ENCODE results near the gene CHI3L2. TPM values are rescaled to one million over a fixed set of nuclear protein-coding genes. Genes with fewer than 3 reads are reported as not detected.

Gene CHI3L2
- total RNA-seq, 1 experiment from 2014 or later = 0.61 TPM

- TF ChIP-seq STAT6 (CRISPR knock-in tag; conservative IDR thresholded peaks at IDR 0.05; ENCODE audit: low read depth) = no peak
- TF ChIP-seq ZNF416 (CRISPR knock-in tag; IDR thresholded peaks at IDR 0.05) = no peak
- no peak for TF ChIP-seq ATF1 (CRISPR knock-in tag; IDR thresholded peaks at IDR 0.05)
- TF ChIP-seq FOXP4 (CRISPR knock-in tag; IDR thresholded peaks at IDR 0.05) = no peak
- TF ChIP-seq ZNF425 (CRISPR knock-in tag; conservative IDR thresholded peaks at IDR 0.05) = no peak
- no peak for TF ChIP-seq FOXK1 (CRISPR knock-in tag; IDR thresholded peaks at IDR 0.05)
- no peak for TF ChIP-seq USF2 (CRISPR knock-in tag; IDR thresholded peaks at IDR 0.05)
- no peak for TF ChIP-seq CBFB (CRISPR knock-in tag; IDR thresholded peaks at IDR 0.05; ENCODE audit: low read depth)
- no peak for TF ChIP-seq NFYB (CRISPR knock-in tag; conservative IDR thresholded peaks at IDR 0.05; ENCODE audit: low read depth)
- TF ChIP-seq RORB (CRISPR knock-in tag; IDR thresholded peaks at IDR 0.05) = no peak
These were observed 5.8 kb upstream of the CHI3L2 start (continued) for GRCh38 chr1:111221633-111222291.

- Mint-ChIP-seq H3K27me3 (ENCODE audit: low read depth) (no peaks in the 10 kb centered on the region), H3K4me3 (no peak overlapping the region), H3K9me3 (0 out of 2 replicates have a peak, but pooled peaks cover 5% of the 10 kb centered on the region), H3K36me3 (no peaks in the 10 kb centered on the region), H3K27ac (no peak overlapping the region), H3K4me1 (peaks cover 44% of the 10 kb centered on the region)
- peak; percentile 96 for ATAC-seq
- peak; percentile 93 for DNase-seq (ENCODE audit: low spot score)
- CTCF ChIA-PET = interaction anchor here (0.6 to 5.8 kb wide), 23 partner anchors 9 to 285 kb away, joined by 3 to 63 read pairs (median 4); partner anchors contain the start of genes ATP5PB, CEPT1, DRAM2 and WDR77
- POLR2A ChIA-PET = no interaction called here
- TF ChIP-seq NFE2L1 (CRISPR knock-in tag; IDR thresholded peaks at IDR 0.05) (no peak), ZNF532 (CRISPR knock-in tag; IDR thresholded peaks at IDR 0.05; ENCODE audit: borderline replicate concordance) (no peak), TEAD4 (CRISPR knock-in tag; IDR thresholded peaks at IDR 0.05) (no peak), E2F4 (CRISPR knock-in tag; IDR thresholded peaks at IDR 0.05; ENCODE audit: borderline replicate concordance, low read depth) (no peak), ZSCAN18 (CRISPR knock-in tag; IDR thresholded peaks at IDR 0.05) (no peak), CTCF (IDR thresholded peaks at IDR 0.05) (peak; percentile 93), GABPB1 (CRISPR knock-in tag; IDR thresholded peaks at IDR 0.05) (0 out of 2 replicates have a peak, but pooled peaks have one; percentile 27)
These were observed 5.0 kb upstream of the CHI3L2 start for GRCh38 chr1:111222308-111223125.

Data from WTC11 (cell line).